SK-N-SH (cell line): Measurements from ENCODE around the gene GIGYF1. TPM values are rescaled to one million over a fixed set of nuclear protein-coding genes. Genes with fewer than 3 reads are reported as not detected.
A peak's percentile ranks its signal among the peaks of the same experiment; 100 is the strongest.

Source experiments
- CTCF ChIA-PET: fragments of 300-600, 350-600 bp; formaldehyde crosslinking; extraction: SDS; loops from one replicate; lab custom pipeline; 2021; lab: Yijun Ruan, JAX
- POLR2A ChIA-PET: fragments of 350-600 bp; sonication (Branson Sonifier 250); formaldehyde crosslinking; extraction: SDS; loops from one replicate; lab custom pipeline; 2020; ENCODE audit warnings: antibody characterized with exemption, inconsistent platforms; lab: Yijun Ruan, JAX
- DNase-seq: peaks from one replicate; pipeline ENCODE4 v3.0.0; 2012
- H2AFZ ChIP-seq: fragments of 200-600 bp; sonication (generic); 2 replicates; pipeline ENCODE4 v1.8.1; 2016; ENCODE audit warnings: antibody characterized with exemption, mild to moderate bottlenecking, low read depth
- H3F3A ChIP-seq: fragments of 200-600 bp; sonication (generic); replicated peaks from 2 replicates; pipeline ENCODE3; 2016; ENCODE audit warnings: antibody characterized with exemption, mild to moderate bottlenecking; ENCODE audit not compliant: insufficient read depth
- H3K27ac ChIP-seq, 2 experiments: fragments of 200-500 bp in 1 of 2; fragments of 200-600 bp in 1 of 2; sonication (Bioruptor generic) in 1 of 2; sonication (generic), shearing (Covaris generic) in 1 of 2; 2 replicates each; pipeline versions ENCODE4 v1.5.1 to v1.6.1; 2014 to 2016; ENCODE audit warnings: low read depth in 2 of 2, inconsistent platforms in 1 of 2, low read length in 1 of 2, mild to moderate bottlenecking in 1 of 2, mixed read lengths in 1 of 2
- H3K27me3 ChIP-seq: fragments of 200-600 bp; sonication (generic), shearing (Covaris generic); 2 replicates; pipeline ENCODE4 v1.6.1; 2016; ENCODE audit warnings: mixed run types; ENCODE audit not compliant: insufficient read depth
- H3K36me3 ChIP-seq, 2 experiments: fragments of 200-500 bp in 1 of 2; fragments of 200-600 bp in 1 of 2; sonication (Bioruptor generic) in 1 of 2; sonication (generic) in 1 of 2; replicated peaks in 1 of 2; 2 replicates each; pipeline versions ENCODE3 to v1.5.1; 2014 to 2016; ENCODE audit warnings: low read length in 1 of 2, mild to moderate bottlenecking in 1 of 2; ENCODE audit not compliant: insufficient read depth in 2 of 2, control insufficient read depth in 1 of 2
- H3K4me1 ChIP-seq, 2 experiments: fragments of 200-500 bp in 1 of 2; fragments of 200-600 bp in 1 of 2; sonication (Bioruptor generic) in 1 of 2; sonication (generic), shearing (Covaris generic) in 1 of 2; 2 replicates each; pipeline versions ENCODE4 v1.5.1 to v1.6.1; 2014 to 2016; ENCODE audit warnings: low read depth in 1 of 2, low read length in 1 of 2, mixed run types in 1 of 2; ENCODE audit not compliant: insufficient read depth in 2 of 2, control insufficient read depth in 1 of 2
- H3K4me2 ChIP-seq: fragments of 200-600 bp; sonication (generic), shearing (Covaris generic); 2 replicates; pipeline ENCODE4 v1.6.1; 2017; ENCODE audit warnings: mixed run types
- H3K4me3 ChIP-seq, 2 experiments: fragments of 200-500 bp in 1 of 2; fragments of 200-600 bp in 1 of 2; sonication (Bioruptor generic) in 1 of 2; sonication (generic), shearing (Covaris generic) in 1 of 2; 2 replicates each; pipeline versions ENCODE4 v1.5.1 to v1.8.1; 2014 to 2016; ENCODE audit warnings: low read depth in 2 of 2, inconsistent platforms in 1 of 2, low read length in 1 of 2, mild to moderate bottlenecking in 1 of 2, mixed read lengths in 1 of 2, moderate library complexity in 1 of 2
- H3K79me2 ChIP-seq: fragments of 200-600 bp; sonication (generic); 2 replicates; pipeline ENCODE4 v1.8.1; 2017; ENCODE audit warnings: mild to moderate bottlenecking; ENCODE audit not compliant: insufficient read depth
- H3K9ac ChIP-seq: fragments of 200-600 bp; sonication (generic); 2 replicates; pipeline ENCODE4 v1.6.1; 2017; ENCODE audit warnings: mixed run types
- H3K9me2 ChIP-seq: fragments of 200-600 bp; sonication (generic); 2 replicates; pipeline ENCODE4 v1.6.1; 2017; ENCODE audit warnings: mixed run types
- H3K9me3 ChIP-seq: fragments of 200-600 bp; sonication (generic); 2 replicates; pipeline ENCODE4 v1.6.1; 2017; ENCODE audit warnings: mixed run types, mild to moderate bottlenecking, moderate library complexity
- H4K20me1 ChIP-seq: fragments of 200-600 bp; sonication (generic); 2 replicates; pipeline ENCODE4 v1.6.1; 2017; ENCODE audit warnings: mild to moderate bottlenecking, mixed run types; ENCODE audit not compliant: insufficient read depth
- CHD2 ChIP-seq: fragments of 150-350 bp; IDR thresholded peaks from 2 replicates; pipeline ENCODE4 v1.6.1; 2018; ENCODE audit warnings: low read length; ENCODE audit not compliant: partially characterized antibody
- ELF1 ChIP-seq: IDR thresholded peaks from 2 replicates; pipeline ENCODE4 v1.4.0; 2012
- EP300 ChIP-seq, 2 experiments: IDR thresholded peaks; 2 replicates each; pipeline versions ENCODE4 v1.4.0 to v1.6.1; 2012; ENCODE audit warnings: borderline replicate concordance in 1 of 2, low read depth in 1 of 2, low read length in 1 of 2
- EZH2phosphoT487 ChIP-seq: fragments of 200-600 bp; sonication (generic); IDR thresholded peaks from 2 replicates; pipeline ENCODE4 v1.6.1; 2017; ENCODE audit warnings: low read depth, mixed run types, mild to moderate bottlenecking, antibody characterized with exemption, moderate library complexity, borderline replicate concordance
- FOSL2 ChIP-seq: IDR thresholded peaks from 2 replicates; pipeline ENCODE4 v1.4.0; 2012; ENCODE audit warnings: low read depth, mild to moderate bottlenecking, moderate library complexity, borderline replicate concordance
- FOXJ3 ChIP-seq: sonication (generic); formaldehyde crosslinking; IDR thresholded peaks from 2 replicates; pipeline ENCODE4 v1.5.1; 2020; ENCODE audit warnings: mild to moderate bottlenecking, missing genetic modification reagents
- FOXM1 ChIP-seq: IDR thresholded peaks from 2 replicates; pipeline ENCODE4 v1.4.0; 2012; ENCODE audit warnings: low read depth, mild to moderate bottlenecking
- GABPA ChIP-seq: IDR thresholded peaks from 2 replicates; pipeline ENCODE4 v1.4.0; 2012; ENCODE audit warnings: low read depth, mild to moderate bottlenecking
- GATA2 ChIP-seq: sonication (generic); formaldehyde crosslinking; IDR thresholded peaks from 2 replicates; pipeline ENCODE4 v1.5.0; 2020; ENCODE audit warnings: mild to moderate bottlenecking, missing genetic modification reagents
- JUND ChIP-seq: IDR thresholded peaks from 2 replicates; pipeline ENCODE4 v1.4.0; 2012
- MEF2A ChIP-seq: IDR thresholded peaks from 2 replicates; pipeline ENCODE4 v1.4.0; 2012; ENCODE audit warnings: low read depth, borderline replicate concordance
- RAD21 ChIP-seq: IDR thresholded peaks from 2 replicates; pipeline ENCODE4 v1.6.1; 2012; ENCODE audit warnings: mild to moderate bottlenecking, low read length
- SIN3A ChIP-seq: IDR thresholded peaks from 2 replicates; pipeline ENCODE4 v1.6.1; 2012; ENCODE audit warnings: low read depth, mild to moderate bottlenecking, low read length, moderate library complexity, borderline replicate concordance
- SMC3 ChIP-seq: IDR thresholded peaks from 2 replicates; pipeline ENCODE4 v1.6.1; 2012; ENCODE audit warnings: low read depth, low read length, improper control_type of control experiment
- TAF1 ChIP-seq: IDR thresholded peaks from 2 replicates; pipeline ENCODE4 v1.6.1; 2012; ENCODE audit warnings: low read depth, mild to moderate bottlenecking, low read length, moderate library complexity, borderline replicate concordance
- TCF12 ChIP-seq: IDR thresholded peaks from 2 replicates; pipeline ENCODE4 v1.4.0; 2012
- TEAD4 ChIP-seq: IDR thresholded peaks from 2 replicates; pipeline ENCODE4 v1.4.0; 2012; ENCODE audit warnings: mild to moderate bottlenecking, borderline replicate concordance; ENCODE audit not compliant: insufficient read depth
- WGBS: methylation state at CpG from one replicate; pipeline ENCODE4 v1.1.6; 2017; ENCODE audit warnings: low lambda C conversion rate; 5-methylcytosine and 5-hydroxymethylcytosine counted together
- polyA plus RNA-seq, 3 experiments: library from polyadenylated mRNA; depleted of rRNA; stranded (reverse); fragments of >200 nt; gene quantifications; 2 replicates each; pipeline ENCODE4 v1.2.3, GENCODE V29; 2012
- TF ChIP-seq, protein P1 (sequence below): IDR thresholded peaks from 2 replicates; pipeline ENCODE4 v1.4.0; 2012; ENCODE audit warnings: low read depth
- TF ChIP-seq, protein P2 (sequence below): fragments of 150-350 bp; IDR thresholded peaks from 2 replicates; pipeline ENCODE4 v1.6.1; 2016; ENCODE audit warnings: mild to moderate bottlenecking, low read depth, low read length
- TF ChIP-seq, protein P3 (sequence below): IDR thresholded peaks from 2 replicates; pipeline ENCODE4 v1.6.1; 2012; ENCODE audit warnings: mild to moderate bottlenecking, low read depth, low read length, moderate library complexity
- TF ChIP-seq, protein P4 (sequence below): IDR thresholded peaks from 2 replicates; pipeline ENCODE4 v1.4.0; 2012; ENCODE audit warnings: low read depth, borderline replicate concordance
- TF ChIP-seq, protein P5 (sequence below): fragments of 150-350 bp; IDR thresholded peaks from 2 replicates; pipeline ENCODE4 v1.6.1; 2017; ENCODE audit warnings: antibody characterized with exemption, low read length, low read depth, borderline replicate concordance
- TF ChIP-seq, protein P6 (sequence below): IDR thresholded peaks from 2 replicates; pipeline ENCODE4; 2012

The GIGYF1 gene
- polyA plus RNA-seq, 1 of the 3 experiments (the other 2 are of a cell fraction), result 19.4 TPM

DNA sequence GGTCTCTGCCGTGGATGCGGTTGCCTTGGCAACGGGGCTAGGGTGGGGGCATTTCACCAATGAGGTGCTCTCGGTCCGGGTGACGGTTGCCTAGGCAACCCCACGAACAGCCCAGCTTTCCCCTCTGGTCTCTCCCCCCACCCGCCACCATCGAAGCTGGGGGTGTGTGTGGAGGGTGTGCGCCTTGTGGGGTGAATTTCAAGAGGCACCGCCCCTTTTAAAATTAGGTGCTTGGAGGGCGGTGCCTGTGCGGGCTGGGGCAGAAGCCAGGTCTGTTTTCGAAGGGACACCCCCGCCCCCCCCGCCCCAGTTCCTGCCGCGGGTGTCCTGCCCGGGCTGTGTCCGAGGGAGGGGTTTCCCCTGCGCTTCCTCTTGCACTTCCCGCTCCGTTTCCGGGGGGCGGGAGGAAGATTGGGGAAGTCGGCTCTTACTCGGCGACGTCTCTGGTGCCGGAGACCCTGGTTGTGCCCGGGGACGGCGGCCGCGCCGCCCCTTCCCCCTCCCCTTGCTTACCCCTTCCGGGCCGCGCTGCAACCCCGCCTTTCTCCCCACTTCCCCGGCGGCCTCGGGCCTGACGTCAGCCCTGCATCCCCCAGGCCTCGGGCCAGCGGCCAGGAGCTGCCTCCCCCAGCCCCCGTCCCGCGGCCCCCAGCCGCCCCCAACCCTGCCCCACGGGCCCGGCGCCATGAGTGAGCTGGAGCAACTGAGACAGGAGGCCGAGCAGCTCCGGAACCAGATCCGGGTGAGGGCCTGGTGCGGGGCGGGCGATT lies 18.3 kb downstream of the GIGYF1 start:
- Histone ChIP-seq H3K4me2 (peak overlapping the region; percentile 95), H3K36me3 (peaks cover 23 to 41% of the 10 kb centered on the region in 2 experiments), H3K4me3 (peak overlapping the region; percentile 83 to 98), H3K9me2 (no peaks in the 10 kb centered on the region), H3K9ac (peak overlapping the region; percentile 87; the same call in 1 of the 2 replicates), H2AFZ (no peak overlapping the region), H3K9me3 (no peaks in the 10 kb centered on the region), H3F3A (peaks cover 48% of the 10 kb centered on the region), H3K27me3 (no peaks in the 10 kb centered on the region), H3K27ac (peak overlapping the region; percentile 66 to 90; a peak in 3 of 4 replicates), H3K4me1 (peaks cover 0 to 35% of the 10 kb centered on the region in 2 experiments; a peak in 1 of 4 replicates), H4K20me1 (peaks cover 49% of the 10 kb centered on the region), H3K79me2 (peaks cover 49% of the 10 kb centered on the region)
- peak; percentile 96 for DNase-seq
- WGBS, result 19% methylated on average over 33 of the region's 59 CpGs
- POLR2A ChIA-PET, result interaction anchor here (0.6 to 6.3 kb wide), 6 partner anchors 15 to 73 kb away, joined by 3 to 23 read pairs (median 8); partner anchors contain the start of genes GIGYF1, MOSPD3 and PCOLCE
- CTCF ChIA-PET, result interaction anchor here (0.6 to 10.5 kb wide), 10 partner anchors 17 to 195 kb away, joined by 3 to 227 read pairs (median 4); partner anchors contain the start of genes GIGYF1, POP7 and SLC12A9
- TF ChIP-seq, protein P1, sequence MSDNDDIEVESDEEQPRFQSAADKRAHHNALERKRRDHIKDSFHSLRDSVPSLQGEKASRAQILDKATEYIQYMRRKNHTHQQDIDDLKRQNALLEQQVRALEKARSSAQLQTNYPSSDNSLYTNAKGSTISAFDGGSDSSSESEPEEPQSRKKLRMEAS, result peak; percentile 39; the same call in 1 of the 2 replicates
- TF ChIP-seq FOSL2 (no peak), ELF1 (peak; percentile 60), MEF2A (no peak), FOXM1 (no peak), SIN3A (peak; percentile 89), TCF12 (no peak), TAF1 (peak; percentile 12; the same call in 1 of the 2 replicates), RAD21 (no peak), SMC3 (no peak), GATA2 (CRISPR knock-in tag) (no peak), FOXJ3 (CRISPR knock-in tag) (no peak), TEAD4 (no peak), EZH2phosphoT487 (no peak), CHD2 (peak; percentile 21), EP300 (IDR thresholded peaks at IDR 0.05; ENCODE audit: borderline replicate concordance in 1 of 2, low read depth in 1 of 2, low read length in 1 of 2) (no peak), GABPA (peak; percentile 72), JUND (no peak)
- TF ChIP-seq, protein P2, sequence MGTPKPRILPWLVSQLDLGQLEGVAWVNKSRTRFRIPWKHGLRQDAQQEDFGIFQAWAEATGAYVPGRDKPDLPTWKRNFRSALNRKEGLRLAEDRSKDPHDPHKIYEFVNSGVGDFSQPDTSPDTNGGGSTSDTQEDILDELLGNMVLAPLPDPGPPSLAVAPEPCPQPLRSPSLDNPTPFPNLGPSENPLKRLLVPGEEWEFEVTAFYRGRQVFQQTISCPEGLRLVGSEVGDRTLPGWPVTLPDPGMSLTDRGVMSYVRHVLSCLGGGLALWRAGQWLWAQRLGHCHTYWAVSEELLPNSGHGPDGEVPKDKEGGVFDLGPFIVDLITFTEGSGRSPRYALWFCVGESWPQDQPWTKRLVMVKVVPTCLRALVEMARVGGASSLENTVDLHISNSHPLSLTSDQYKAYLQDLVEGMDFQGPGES, result no peak
- TF ChIP-seq, protein P3, sequence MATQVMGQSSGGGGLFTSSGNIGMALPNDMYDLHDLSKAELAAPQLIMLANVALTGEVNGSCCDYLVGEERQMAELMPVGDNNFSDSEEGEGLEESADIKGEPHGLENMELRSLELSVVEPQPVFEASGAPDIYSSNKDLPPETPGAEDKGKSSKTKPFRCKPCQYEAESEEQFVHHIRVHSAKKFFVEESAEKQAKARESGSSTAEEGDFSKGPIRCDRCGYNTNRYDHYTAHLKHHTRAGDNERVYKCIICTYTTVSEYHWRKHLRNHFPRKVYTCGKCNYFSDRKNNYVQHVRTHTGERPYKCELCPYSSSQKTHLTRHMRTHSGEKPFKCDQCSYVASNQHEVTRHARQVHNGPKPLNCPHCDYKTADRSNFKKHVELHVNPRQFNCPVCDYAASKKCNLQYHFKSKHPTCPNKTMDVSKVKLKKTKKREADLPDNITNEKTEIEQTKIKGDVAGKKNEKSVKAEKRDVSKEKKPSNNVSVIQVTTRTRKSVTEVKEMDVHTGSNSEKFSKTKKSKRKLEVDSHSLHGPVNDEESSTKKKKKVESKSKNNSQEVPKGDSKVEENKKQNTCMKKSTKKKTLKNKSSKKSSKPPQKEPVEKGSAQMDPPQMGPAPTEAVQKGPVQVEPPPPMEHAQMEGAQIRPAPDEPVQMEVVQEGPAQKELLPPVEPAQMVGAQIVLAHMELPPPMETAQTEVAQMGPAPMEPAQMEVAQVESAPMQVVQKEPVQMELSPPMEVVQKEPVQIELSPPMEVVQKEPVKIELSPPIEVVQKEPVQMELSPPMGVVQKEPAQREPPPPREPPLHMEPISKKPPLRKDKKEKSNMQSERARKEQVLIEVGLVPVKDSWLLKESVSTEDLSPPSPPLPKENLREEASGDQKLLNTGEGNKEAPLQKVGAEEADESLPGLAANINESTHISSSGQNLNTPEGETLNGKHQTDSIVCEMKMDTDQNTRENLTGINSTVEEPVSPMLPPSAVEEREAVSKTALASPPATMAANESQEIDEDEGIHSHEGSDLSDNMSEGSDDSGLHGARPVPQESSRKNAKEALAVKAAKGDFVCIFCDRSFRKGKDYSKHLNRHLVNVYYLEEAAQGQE, result no peak
- TF ChIP-seq, protein P4, sequence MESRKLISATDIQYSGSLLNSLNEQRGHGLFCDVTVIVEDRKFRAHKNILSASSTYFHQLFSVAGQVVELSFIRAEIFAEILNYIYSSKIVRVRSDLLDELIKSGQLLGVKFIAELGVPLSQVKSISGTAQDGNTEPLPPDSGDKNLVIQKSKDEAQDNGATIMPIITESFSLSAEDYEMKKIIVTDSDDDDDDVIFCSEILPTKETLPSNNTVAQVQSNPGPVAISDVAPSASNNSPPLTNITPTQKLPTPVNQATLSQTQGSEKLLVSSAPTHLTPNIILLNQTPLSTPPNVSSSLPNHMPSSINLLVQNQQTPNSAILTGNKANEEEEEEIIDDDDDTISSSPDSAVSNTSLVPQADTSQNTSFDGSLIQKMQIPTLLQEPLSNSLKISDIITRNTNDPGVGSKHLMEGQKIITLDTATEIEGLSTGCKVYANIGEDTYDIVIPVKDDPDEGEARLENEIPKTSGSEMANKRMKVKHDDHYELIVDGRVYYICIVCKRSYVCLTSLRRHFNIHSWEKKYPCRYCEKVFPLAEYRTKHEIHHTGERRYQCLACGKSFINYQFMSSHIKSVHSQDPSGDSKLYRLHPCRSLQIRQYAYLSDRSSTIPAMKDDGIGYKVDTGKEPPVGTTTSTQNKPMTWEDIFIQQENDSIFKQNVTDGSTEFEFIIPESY, result no peak
- TF ChIP-seq, protein P5, sequence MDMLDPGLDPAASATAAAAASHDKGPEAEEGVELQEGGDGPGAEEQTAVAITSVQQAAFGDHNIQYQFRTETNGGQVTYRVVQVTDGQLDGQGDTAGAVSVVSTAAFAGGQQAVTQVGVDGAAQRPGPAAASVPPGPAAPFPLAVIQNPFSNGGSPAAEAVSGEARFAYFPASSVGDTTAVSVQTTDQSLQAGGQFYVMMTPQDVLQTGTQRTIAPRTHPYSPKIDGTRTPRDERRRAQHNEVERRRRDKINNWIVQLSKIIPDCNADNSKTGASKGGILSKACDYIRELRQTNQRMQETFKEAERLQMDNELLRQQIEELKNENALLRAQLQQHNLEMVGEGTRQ, result no peak
- TF ChIP-seq, protein P6, sequence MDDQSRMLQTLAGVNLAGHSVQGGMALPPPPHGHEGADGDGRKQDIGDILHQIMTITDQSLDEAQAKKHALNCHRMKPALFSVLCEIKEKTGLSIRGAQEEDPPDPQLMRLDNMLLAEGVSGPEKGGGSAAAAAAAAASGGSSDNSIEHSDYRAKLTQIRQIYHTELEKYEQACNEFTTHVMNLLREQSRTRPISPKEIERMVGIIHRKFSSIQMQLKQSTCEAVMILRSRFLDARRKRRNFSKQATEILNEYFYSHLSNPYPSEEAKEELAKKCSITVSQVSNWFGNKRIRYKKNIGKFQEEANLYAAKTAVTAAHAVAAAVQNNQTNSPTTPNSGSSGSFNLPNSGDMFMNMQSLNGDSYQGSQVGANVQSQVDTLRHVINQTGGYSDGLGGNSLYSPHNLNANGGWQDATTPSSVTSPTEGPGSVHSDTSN, result no peak; the same call in 1 of the 2 replicates
